ENCODE measurements around the gene FER. TPM values are rescaled to one million over a fixed set of nuclear protein-coding genes. Genes with fewer than 3 reads are reported as not detected.

Gene FER
- total and polyA plus RNA-seq, 9 of the 15 experiments (the other 6 are each of a cell fraction or from before 2014, with no cell fraction given) = 6.7 to 18.2 (median 8.9) TPM

DNA sequence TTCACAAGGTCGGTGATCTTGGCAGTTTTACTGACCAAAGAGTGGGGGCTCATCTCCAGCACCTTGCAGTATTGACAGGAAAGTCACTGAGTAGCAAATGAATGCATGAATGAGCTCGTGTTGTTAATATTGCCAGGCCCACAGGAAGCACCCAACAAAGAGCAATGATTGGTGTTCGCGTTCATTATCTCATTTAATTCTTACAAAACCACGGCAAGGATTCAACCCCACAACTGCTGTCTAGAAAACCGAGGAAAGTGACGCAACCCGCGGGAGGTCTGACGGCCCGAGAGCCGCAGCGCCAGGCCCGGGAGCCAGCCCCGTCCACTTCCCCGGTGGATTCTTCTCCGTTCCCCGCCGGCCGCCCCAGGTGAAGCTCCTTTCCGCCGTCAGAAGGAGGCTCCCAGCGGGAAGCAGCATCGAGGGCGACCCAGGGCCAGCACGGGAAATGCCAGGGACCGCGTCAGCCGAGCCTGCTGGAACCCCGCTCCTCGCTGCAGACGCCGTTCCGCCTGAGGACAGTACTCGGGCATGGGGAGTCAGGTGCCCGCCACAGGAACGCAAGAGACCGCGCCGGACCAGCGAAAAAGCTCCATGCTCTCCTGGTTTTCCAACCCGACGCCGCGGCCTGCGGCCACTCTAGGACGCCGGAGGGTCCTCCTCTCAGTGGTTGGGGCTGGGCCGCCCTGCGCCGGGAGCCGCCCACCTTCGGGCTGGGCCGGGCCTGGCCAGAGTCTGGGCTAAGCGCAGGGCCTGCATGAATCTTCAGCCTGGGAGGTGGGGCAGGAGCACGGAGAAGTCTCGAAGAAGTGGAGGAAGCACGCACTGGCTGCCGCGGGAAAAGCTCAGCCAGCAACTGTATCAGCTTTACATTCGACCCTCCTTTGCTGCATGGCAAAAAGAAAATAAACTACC is 19.8 kb upstream of the FER start (continued):
- TF ChIP-seq, protein P1, sequence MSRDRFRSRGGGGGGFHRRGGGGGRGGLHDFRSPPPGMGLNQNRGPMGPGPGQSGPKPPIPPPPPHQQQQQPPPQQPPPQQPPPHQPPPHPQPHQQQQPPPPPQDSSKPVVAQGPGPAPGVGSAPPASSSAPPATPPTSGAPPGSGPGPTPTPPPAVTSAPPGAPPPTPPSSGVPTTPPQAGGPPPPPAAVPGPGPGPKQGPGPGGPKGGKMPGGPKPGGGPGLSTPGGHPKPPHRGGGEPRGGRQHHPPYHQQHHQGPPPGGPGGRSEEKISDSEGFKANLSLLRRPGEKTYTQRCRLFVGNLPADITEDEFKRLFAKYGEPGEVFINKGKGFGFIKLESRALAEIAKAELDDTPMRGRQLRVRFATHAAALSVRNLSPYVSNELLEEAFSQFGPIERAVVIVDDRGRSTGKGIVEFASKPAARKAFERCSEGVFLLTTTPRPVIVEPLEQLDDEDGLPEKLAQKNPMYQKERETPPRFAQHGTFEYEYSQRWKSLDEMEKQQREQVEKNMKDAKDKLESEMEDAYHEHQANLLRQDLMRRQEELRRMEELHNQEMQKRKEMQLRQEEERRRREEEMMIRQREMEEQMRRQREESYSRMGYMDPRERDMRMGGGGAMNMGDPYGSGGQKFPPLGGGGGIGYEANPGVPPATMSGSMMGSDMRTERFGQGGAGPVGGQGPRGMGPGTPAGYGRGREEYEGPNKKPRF (IDR thresholded peaks at IDR 0.05; ENCODE audit: low read depth, low read length) = no peak
- TF ChIP-seq, protein P2, sequence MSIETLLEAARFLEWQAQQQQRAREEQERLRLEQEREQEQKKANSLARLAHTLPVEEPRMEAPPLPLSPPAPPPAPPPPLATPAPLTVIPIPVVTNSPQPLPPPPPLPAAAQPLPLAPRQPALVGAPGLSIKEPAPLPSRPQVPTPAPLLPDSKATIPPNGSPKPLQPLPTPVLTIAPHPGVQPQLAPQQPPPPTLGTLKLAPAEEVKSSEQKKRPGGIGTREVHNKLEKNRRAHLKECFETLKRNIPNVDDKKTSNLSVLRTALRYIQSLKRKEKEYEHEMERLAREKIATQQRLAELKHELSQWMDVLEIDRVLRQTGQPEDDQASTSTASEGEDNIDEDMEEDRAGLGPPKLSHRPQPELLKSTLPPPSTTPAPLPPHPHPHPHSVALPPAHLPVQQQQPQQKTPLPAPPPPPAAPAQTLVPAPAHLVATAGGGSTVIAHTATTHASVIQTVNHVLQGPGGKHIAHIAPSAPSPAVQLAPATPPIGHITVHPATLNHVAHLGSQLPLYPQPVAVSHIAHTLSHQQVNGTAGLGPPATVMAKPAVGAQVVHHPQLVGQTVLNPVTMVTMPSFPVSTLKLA (conservative IDR thresholded peaks at IDR 0.05) = peak; percentile 54 to 78
- TF ChIP-seq, protein P3, sequence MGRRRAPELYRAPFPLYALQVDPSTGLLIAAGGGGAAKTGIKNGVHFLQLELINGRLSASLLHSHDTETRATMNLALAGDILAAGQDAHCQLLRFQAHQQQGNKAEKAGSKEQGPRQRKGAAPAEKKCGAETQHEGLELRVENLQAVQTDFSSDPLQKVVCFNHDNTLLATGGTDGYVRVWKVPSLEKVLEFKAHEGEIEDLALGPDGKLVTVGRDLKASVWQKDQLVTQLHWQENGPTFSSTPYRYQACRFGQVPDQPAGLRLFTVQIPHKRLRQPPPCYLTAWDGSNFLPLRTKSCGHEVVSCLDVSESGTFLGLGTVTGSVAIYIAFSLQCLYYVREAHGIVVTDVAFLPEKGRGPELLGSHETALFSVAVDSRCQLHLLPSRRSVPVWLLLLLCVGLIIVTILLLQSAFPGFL (CRISPR knock-in tag; IDR thresholded peaks at IDR 0.05) = no peak
